ENCODE measurements around the gene CRY2. TPM values are rescaled to one million over a fixed set of nuclear protein-coding genes. Genes with fewer than 3 reads are reported as not detected.

The CRY2 gene
- total RNA-seq, 4 donors from 2014 or later: 42.2 to 73.6 (median 50.2) TPM

GRCh38 chr11:45860764-45861510, 13.7 kb downstream of the CRY2 start:
- 77 to 88% methylated on average over 7 to 10 of the region's 10 CpGs for WGBS, 2 donors (ENCODE audit: low coverage in 1 of 2)
- no peak for DNase-seq
- Histone ChIP-seq H3K4me1 (peaks cover 25 to 48% (median 35%) of the 10 kb centered on the region in 4 donors), H3K27me3 (no peaks in the 10 kb centered on the region), H3K36me3 (peaks cover 0 to 43% (median 22%) of the 10 kb centered on the region in 4 donors), H3K27ac (peak overlapping the region; percentile 76 to 89 (median 83)), H3K4me3 (no peak overlapping the region), H3K9me3 (no peaks in the 10 kb centered on the region)
- TF ChIP-seq POLR2A (IDR thresholded peaks at IDR 0.05) (no peak), CTCF (IDR thresholded peaks at IDR 0.05) (no peak), POLR2AphosphoS5 (IDR thresholded peaks at IDR 0.05) (no peak), EP300 (IDR thresholded peaks at IDR 0.05; ENCODE audit: low read depth) (no peak)
- intact Hi-C loops (cut with DNase I; ENCODE audit: low total_unique reads): no loop called here
- in situ Hi-C loops (cut with MboI; ENCODE audit: low pct_ligation_motif_present in 1 of 4, low pct_unique_long_range_greater_than_20kb in 1 of 4, low sequenced_read_pairs in 3 of 4): no loop called here

- H3K4me1 ChIP-seq: peaks cover 5 to 19% (median 9%) of the 10 kb centered on the region in 4 donors
- no peak overlapping the region for H3K4me3 ChIP-seq
- no peaks in the 10 kb centered on the region for H3K9me3 ChIP-seq
- intact Hi-C loops (cut with DNase I; ENCODE audit: low total_unique reads) (no loop called here), in situ Hi-C loops (cut with MboI; ENCODE audit: low pct_ligation_motif_present in 1 of 4, low pct_unique_long_range_greater_than_20kb in 1 of 4, low sequenced_read_pairs in 3 of 4) (no loop called here)
- no peak for DNase-seq
- no peak for TF ChIP-seq POLR2A (IDR thresholded peaks at IDR 0.05)
- no peak for TF ChIP-seq EP300 (IDR thresholded peaks at IDR 0.05; ENCODE audit: low read depth)
- no peak for TF ChIP-seq CTCF (IDR thresholded peaks at IDR 0.05)
- TF ChIP-seq POLR2AphosphoS5 (IDR thresholded peaks at IDR 0.05): no peak
- H3K27ac ChIP-seq: no peak overlapping the region
- no peaks in the 10 kb centered on the region for H3K27me3 ChIP-seq
- peaks cover 0 to 62% (median 32%) of the 10 kb centered on the region in 4 donors for H3K36me3 ChIP-seq
Observed at GRCh38 chr11:45864041-45864440, 16.8 kb downstream of the CRY2 start.

- Histone ChIP-seq H3K4me1 (no peaks in the 10 kb centered on the region), H3K4me3 (no peak overlapping the region), H3K27me3 (no peaks in the 10 kb centered on the region), H3K9me3 (no peaks in the 10 kb centered on the region), H3K27ac (no peak overlapping the region), H3K36me3 (peaks cover 0 to 74% (median 24%) of the 10 kb centered on the region in 4 donors)
- WGBS, 2 donors (ENCODE audit: low coverage in 1 of 2): 93% methylated on average over 12 of the region's 12 CpGs; no CpG with 5 or more reads in 1 of the 2 donors
- no peak for DNase-seq
- TF ChIP-seq EP300 (IDR thresholded peaks at IDR 0.05; ENCODE audit: low read depth) (no peak), CTCF (IDR thresholded peaks at IDR 0.05) (no peak), POLR2A (IDR thresholded peaks at IDR 0.05) (no peak), POLR2AphosphoS5 (IDR thresholded peaks at IDR 0.05) (no peak)
- in situ Hi-C loops (cut with MboI; ENCODE audit: low pct_ligation_motif_present in 1 of 4, low pct_unique_long_range_greater_than_20kb in 1 of 4, low sequenced_read_pairs in 3 of 4) (no loop called here), intact Hi-C loops (cut with DNase I; ENCODE audit: low total_unique reads) (no loop called here)
Observed at GRCh38 chr11:45869551-45869950, 22.3 kb downstream of the CRY2 start.

- no peak for TF ChIP-seq EP300 (IDR thresholded peaks at IDR 0.05; ENCODE audit: low read depth)
- no peak for TF ChIP-seq CTCF (IDR thresholded peaks at IDR 0.05)
- TF ChIP-seq POLR2A (IDR thresholded peaks at IDR 0.05): no peak
- no peak for TF ChIP-seq POLR2AphosphoS5 (IDR thresholded peaks at IDR 0.05)
- no peaks in the 10 kb centered on the region for H3K4me1 ChIP-seq
- peaks cover 0 to 64% (median 23%) of the 10 kb centered on the region in 4 donors for H3K36me3 ChIP-seq
- no peaks in the 10 kb centered on the region for H3K27me3 ChIP-seq
- intact Hi-C loops (cut with DNase I; ENCODE audit: low total_unique reads) (no loop called here), in situ Hi-C loops (cut with MboI; ENCODE audit: low pct_ligation_motif_present in 1 of 4, low pct_unique_long_range_greater_than_20kb in 1 of 4, low sequenced_read_pairs in 3 of 4) (no loop called here)
- H3K9me3 ChIP-seq: no peaks in the 10 kb centered on the region
- H3K4me3 ChIP-seq: no peak overlapping the region
- no peak overlapping the region for H3K27ac ChIP-seq
- no peak for DNase-seq
- 87% methylated on average over 4 of the region's 4 CpGs; no CpG with 5 or more reads in 1 of the 2 donors for WGBS, 2 donors (ENCODE audit: low coverage in 1 of 2)
Observed at GRCh38 chr11:45870706-45871105, 23.4 kb downstream of the CRY2 start.
